HG03521 (cell line): ENCODE measurements around the gene EZH1.

Experiments used
- ATAC-seq: cut with Tn5 transposase; IDR thresholded peaks from one replicate; pipeline ENCODE4 v1.9.1; 2021; ENCODE audit warnings: mild to moderate bottlenecking, moderate library complexity; ENCODE audit not compliant: unreplicated experiment

Gene EZH1

GRCh38 chr17:42725143-42725542 is 19.7 kb downstream of the EZH1 start:
- ATAC-seq: no peak

DNA sequence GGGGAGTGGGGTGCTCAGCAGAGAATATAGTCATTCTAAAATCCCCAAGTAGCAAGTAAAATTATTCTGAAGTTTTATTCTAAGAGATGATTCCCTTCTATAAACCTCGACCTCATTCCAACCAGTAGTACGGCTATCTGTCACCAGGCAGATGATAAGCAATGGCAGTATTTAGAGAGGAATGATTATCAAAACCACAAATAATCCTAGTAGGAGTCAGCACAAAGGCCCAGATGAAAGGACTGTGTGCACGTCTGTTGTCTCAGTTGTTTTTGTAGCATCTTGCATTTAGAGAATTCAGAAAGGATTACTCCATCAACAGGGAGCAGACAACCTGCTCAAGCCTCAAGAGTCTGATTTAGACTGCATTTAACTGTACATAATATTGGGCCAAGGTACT is 21.2 kb downstream of the EZH1 start:
- ATAC-seq: no peak

DNA sequence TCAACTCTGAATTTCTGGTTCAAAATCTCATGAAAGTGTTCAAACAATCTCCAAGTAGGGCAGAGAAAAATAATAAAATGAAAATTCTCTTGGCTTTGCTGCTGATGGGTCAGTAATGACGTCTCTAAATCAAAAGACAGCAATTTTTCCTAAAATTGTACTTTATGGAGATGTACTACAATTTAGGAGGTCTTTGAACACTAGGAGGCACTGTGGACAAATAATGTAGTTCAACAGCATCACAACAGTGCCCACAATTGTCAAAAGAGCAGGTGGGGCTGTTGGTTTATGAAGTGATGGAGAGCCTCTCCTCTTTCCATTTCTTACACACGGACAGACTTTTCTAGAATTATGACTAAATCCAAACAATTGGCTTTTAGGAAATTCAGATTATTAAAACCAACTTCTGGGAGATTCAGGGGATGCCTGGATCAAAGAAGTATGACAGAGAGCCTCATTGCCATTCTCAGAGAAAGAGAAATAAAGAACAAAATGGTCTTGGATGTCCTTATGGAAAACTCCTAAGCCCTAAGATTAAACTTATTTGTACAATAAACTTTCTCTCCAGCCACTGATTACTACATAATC is 23.8 kb downstream of the EZH1 start:
- ATAC-seq: no peak

- ATAC-seq: no peak
Observed at GRCh38 chr17:42709561-42709960, 35.3 kb downstream of the EZH1 start.

DNA sequence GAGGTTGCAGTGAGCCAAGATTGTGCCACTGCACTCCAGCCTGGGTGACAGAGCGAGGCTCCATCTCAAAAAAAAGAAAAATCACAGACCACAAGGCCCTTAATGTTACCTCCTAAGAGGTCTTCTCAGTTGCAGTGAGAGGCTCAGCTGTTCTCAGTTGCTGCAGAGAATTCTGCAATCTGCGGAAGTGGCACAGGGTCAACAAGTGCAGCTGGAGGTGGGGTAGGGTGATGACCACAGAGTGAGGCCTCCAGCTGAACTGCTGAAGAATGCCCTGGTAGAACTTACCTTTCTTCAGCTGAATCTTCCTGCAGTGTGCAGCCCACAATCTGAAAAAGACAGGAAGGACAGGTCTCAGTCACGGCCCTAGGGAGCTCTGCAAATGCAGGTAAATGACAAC is 36.3 kb downstream of the EZH1 start:
- ATAC-seq: no peak

DNA sequence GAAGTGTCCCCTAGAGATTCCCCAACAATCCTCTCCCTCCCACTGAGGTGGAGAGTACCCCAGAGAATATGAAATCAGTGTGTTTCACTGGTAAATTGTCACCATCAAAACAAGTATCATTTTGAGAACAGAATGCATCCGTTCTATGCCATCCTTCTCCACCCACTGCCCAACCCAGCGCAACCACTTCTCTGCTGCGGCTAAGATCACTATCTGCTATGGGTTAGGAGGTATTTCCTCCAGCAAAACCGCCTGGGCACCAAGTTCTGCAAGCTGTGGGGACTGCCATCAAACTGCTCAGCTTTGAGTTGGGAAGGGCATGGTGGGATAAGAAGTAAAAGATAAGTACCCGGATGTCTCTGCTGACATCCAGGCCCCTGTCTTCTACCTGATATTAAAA is 38.1 kb downstream of the EZH1 start:
- ATAC-seq: no peak

GRCh38 chr17:42704837-42705494 is 39.9 kb downstream of the EZH1 start:
- peak; percentile 57 for ATAC-seq

GRCh38 chr17:42704490-42704836 is 40.4 kb downstream of the EZH1 start:
- ATAC-seq: peak; percentile 11

DNA sequence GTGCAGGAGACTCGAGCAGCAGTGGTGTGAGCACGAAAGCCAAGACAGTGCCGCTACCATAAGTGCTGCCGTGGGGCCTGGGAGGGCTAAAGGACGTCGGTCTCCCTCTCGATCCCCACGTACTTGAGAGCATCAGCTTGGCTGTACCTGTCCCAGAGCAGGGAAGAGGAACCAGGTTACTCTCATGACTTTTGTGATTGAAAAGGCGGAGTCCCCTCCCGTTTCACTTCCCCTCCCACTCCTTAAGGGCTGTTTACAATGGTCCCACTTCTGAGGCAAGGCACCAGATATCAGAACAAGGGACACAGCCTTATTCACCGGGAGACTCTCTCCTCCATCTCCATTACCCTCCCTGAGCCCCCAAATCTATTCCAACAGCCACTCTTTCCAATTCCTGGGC is 42.4 kb downstream of the EZH1 start:
- ATAC-seq: no peak

DNA sequence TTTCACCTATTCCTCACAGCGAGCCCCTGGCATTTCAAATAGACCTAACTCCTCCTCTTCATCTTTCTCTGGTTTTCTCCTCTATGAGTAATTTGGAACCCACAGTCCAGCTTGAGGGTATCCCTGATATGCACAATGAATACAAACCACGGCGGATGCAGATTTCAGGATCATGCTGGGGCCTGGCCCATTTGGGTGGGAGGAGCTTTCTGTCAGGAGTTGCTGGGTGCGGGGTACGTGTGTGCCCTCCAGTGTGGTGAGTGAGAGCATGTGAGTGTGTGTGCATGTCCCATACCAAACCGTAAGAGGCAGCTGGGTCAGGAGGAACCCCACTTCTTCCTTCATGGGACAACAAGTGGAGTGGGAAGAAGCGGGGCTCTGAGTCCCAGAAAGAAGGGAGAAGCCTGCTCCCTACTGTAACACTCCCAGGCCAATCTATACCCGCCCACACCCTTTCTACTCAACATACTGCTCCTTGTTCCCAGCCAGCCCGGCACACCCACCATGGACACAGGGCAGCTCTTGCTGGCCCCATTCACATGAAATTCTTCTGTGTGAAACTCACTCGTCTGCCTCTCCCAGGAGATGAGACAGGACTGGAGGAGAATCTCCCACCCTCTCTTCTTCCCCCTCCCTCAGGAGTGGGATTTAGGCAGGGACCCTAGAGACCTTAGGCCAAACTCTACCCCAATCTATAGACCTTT is 44.1 kb downstream of the EZH1 start:
- no peak for ATAC-seq

GRCh38 chr17:42699415-42699740 is 45.5 kb downstream of the EZH1 start:
- no peak for ATAC-seq

DNA sequence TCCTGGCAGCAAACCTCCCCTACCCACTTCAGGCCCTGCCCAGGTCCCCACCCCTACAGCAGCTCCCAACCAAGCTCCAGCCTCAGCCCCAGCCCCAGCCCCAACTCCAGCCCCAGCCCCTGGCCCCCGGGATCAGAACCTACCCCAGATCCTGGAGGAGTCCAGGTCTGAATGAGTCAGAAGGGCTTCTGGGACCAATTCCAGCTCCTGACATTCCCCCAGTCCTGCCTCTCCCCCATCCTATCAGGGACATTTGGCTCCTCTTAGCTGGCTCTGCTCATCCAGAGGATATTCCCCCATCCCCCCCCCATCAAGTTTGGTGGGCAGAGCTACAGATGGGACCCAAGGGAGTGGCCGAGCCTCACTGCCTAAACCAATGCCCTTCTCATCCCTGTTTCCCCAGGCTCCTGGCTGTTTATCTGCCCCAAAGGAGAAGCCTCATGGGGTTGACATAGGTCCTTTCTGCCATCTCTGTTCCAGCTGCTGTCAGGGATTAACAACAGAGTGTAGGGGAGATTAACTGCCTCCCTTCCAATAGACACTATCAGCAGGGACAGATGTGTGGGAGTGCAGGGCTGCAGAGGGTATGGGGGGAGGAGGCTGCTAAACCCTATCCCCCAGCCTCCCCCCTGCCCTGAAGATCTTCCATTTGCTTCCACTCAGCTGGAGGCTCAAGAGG is 46.0 kb downstream of the EZH1 start:
- no peak for ATAC-seq

DNA sequence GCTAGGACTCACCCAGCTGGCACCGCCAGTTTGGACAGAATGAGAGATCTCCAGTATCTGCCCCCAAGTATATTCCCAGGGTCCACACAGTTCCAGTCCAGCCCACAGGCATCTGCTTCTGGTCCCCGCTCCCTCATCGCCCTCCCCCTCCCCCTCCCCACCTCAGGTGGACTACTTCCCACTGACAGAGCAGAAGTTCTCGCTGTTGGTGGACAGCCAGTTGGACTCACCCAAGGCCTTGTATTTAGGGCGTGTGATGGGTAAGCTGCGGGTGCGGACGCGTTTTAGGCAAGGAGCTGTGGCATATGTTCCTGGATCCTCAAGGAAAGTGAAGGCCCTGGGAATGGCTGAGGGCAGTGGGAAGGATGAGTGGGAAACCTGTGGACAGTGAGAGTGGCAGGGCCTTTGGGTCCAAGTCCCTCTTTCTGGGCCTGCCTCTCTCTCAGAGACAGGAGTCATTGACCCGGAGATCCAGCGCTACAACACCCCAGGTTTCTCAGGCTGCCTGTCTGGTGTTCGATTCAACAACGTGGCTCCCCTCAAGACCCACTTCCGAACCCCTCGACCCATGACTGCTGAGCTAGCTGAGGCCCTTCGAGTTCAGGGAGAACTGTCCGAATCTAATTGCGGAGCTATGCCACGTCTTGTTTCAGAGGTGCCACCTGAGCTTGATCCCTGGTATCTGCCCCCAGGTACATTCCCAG is 47.6 kb downstream of the EZH1 start:
- ATAC-seq: no peak

DNA sequence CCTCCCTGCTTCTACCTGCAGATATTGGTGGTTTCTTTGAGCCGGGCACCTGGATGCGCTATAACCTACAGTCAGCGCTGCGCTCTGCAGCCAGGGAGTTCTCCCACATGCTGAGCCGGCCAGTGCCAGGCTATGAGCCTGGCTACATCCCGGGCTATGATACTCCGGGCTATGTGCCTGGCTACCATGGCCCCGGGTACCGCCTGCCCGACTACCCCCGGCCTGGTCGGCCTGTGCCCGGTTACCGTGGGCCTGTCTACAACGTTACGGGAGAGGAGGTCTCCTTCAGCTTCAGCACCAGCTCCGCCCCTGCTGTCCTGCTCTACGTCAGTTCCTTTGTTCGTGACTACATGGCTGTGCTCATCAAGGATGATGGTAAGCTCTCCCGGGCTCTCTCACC is 49.3 kb downstream of the EZH1 start:
- ATAC-seq: no peak

- ATAC-seq: no peak
Observed at GRCh38 chr17:42694524-42694923, 50.3 kb downstream of the EZH1 start.

DNA sequence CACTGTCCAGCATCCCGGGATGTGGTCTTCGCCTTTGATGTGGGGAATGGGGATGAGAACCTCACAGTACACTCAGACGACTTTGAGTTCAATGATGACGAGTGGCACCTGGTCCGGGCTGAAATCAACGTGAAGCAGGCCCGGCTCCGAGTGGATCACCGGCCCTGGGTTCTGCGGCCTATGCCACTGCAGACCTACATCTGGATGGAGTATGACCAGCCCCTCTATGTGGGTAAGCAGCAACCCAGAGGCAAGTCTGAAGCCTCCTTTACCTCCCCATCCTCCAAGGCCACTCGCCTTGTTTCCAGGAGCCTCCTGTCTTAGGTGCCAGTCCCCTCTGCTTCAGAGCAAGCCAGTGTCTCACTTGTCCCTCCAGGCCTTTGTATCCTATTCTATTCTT is 52.4 kb downstream of the EZH1 start:
- no peak for ATAC-seq

GRCh38 chr17:42691021-42691545 is 53.8 kb downstream of the EZH1 start:
- ATAC-seq: no peak

DNA sequence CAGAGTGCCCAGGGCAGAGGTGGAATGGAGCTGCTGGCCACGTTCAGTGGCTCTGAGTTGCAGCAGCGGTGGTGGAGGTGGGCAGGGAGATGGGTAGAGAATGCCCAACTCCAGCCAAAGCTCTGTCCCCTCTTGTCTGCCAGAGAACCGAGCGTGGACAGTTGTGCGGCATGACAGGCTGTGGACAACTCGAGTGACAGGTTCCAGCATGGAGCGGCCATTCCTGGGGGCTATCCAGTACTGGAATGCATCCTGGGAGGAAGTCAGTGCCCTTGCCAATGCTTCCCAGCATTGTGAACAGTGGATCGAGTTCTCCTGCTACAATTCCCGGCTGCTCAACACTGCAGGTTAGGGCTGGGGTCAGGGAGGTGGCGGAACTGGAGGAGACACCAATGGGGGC is 54.2 kb downstream of the EZH1 start:
- ATAC-seq: no peak

GRCh38 chr17:42687707-42688320 is 57.0 kb downstream of the EZH1 start:
- no peak for ATAC-seq

GRCh38 chr17:42686520-42687128 is 58.2 kb downstream of the EZH1 start:
- ATAC-seq: no peak
